Activated CD4-positive, alpha-beta T cell treated with anti-CD3 and anti-CD28 coated beads, Interleukin-2, amount 10 ng/mL, durations not matched to agents 7 days and 5 days (primary cell): Measurements from ENCODE around the gene FTO. TPM values are rescaled to one million over a fixed set of nuclear protein-coding genes. Genes with fewer than 3 reads are reported as not detected.

Experiments
- CTCF ChIA-PET: fragments of 350-600 bp; sonication (Branson Sonifier 250); formaldehyde crosslinking; loops from one replicate; lab custom pipeline; 2021; ENCODE audit warnings: antibody characterized with exemption; lab: Charles Lee
- POLR2A ChIA-PET: fragments of 350-600 bp; sonication (Branson Sonifier 250); formaldehyde crosslinking; loops from one replicate; lab custom pipeline; 2021; ENCODE audit warnings: antibody characterized with exemption; lab: Charles Lee
- DNase-seq: peaks from one replicate; pipeline ENCODE4 v3.0.0-alpha.2; 2020
- H3K27ac Mint-ChIP-seq: one replicate; pipeline ENCODE4 v1.8.0; 2021; ENCODE audit warnings: mild to moderate bottlenecking, moderate library complexity, mixed read lengths
- H3K27me3 Mint-ChIP-seq: one replicate; pipeline ENCODE4 v1.8.0; 2021; ENCODE audit warnings: mixed read lengths
- H3K36me3 Mint-ChIP-seq: one replicate; pipeline ENCODE4 v1.8.0; 2021; ENCODE audit warnings: low read depth, mixed read lengths
- H3K4me1 Mint-ChIP-seq: one replicate; pipeline ENCODE4 v1.8.0; 2021; ENCODE audit warnings: mixed read lengths
- H3K4me3 Mint-ChIP-seq: one replicate; pipeline ENCODE4 v1.8.0; 2021; ENCODE audit warnings: mild to moderate bottlenecking, moderate library complexity, mixed read lengths
- H3K9me3 Mint-ChIP-seq: one replicate; pipeline ENCODE4 v1.8.0; 2021; ENCODE audit warnings: mixed read lengths
- total RNA-seq, 2 experiments: library from RNA; stranded (reverse); gene quantifications; one replicate each; pipeline ENCODE4 v1.2.3, GENCODE V29; 2021

Gene FTO
- total RNA-seq, 2 experiments from 2014 or later, result 44.2 to 44.3 TPM

GRCh38 chr16:53714205-53715022, 10.5 kb downstream of the FTO start:
- Mint-ChIP-seq H3K9me3 (no peaks in the 10 kb centered on the region), H3K36me3 (peaks cover 1% of the 10 kb centered on the region), H3K4me3 (no peak overlapping the region), H3K27ac (no peak overlapping the region), H3K4me1 (peaks cover 6% of the 10 kb centered on the region), H3K27me3 (no peaks in the 10 kb centered on the region)
- ChIA-PET POLR2A (no interaction called here), CTCF (no interaction called here)
- DNase-seq, result no peak

GRCh38 chr16:53715023-53715384, 11.0 kb downstream of the FTO start:
- Mint-ChIP-seq H3K27me3 (no peaks in the 10 kb centered on the region), H3K4me1 (peaks cover 6% of the 10 kb centered on the region), H3K4me3 (no peak overlapping the region), H3K27ac (no peak overlapping the region), H3K36me3 (peaks cover 1% of the 10 kb centered on the region), H3K9me3 (no peaks in the 10 kb centered on the region)
- ChIA-PET CTCF (interaction anchor here (1.6 kb wide), 1 partner anchor 11 kb away, joined by 4 read pairs; the partner anchor contains the start of genes FTO and RPGRIP1L), POLR2A (no interaction called here)
- no peak for DNase-seq

- Mint-ChIP-seq H3K4me3 (no peak overlapping the region), H3K4me1 (peaks cover 6% of the 10 kb centered on the region), H3K27me3 (no peaks in the 10 kb centered on the region), H3K27ac (no peak overlapping the region), H3K9me3 (no peaks in the 10 kb centered on the region), H3K36me3 (no peaks in the 10 kb centered on the region)
- ChIA-PET CTCF (no interaction called here), POLR2A (no interaction called here)
- DNase-seq, result no peak
Measured at GRCh38 chr16:53717577-53717976, 13.6 kb downstream of the FTO start.

GRCh38 chr16:53721017-53721416, 17.1 kb downstream of the FTO start:
- Mint-ChIP-seq H3K27me3 (no peaks in the 10 kb centered on the region), H3K27ac (no peak overlapping the region), H3K9me3 (no peaks in the 10 kb centered on the region), H3K4me3 (no peak overlapping the region), H3K36me3 (no peaks in the 10 kb centered on the region), H3K4me1 (peaks cover 3% of the 10 kb centered on the region)
- no peak for DNase-seq
- CTCF ChIA-PET, result no interaction called here
- POLR2A ChIA-PET, result no interaction called here

- Mint-ChIP-seq H3K4me1 (no peaks in the 10 kb centered on the region), H3K27ac (no peak overlapping the region), H3K27me3 (no peaks in the 10 kb centered on the region), H3K9me3 (no peaks in the 10 kb centered on the region), H3K4me3 (no peak overlapping the region), H3K36me3 (peaks cover 3% of the 10 kb centered on the region)
- ChIA-PET POLR2A (no interaction called here), CTCF (no interaction called here)
- DNase-seq, result no peak
Measured at GRCh38 chr16:53726625-53727024, 22.7 kb downstream of the FTO start.

- H3K9me3 Mint-ChIP-seq, result no peaks in the 10 kb centered on the region
- ChIA-PET POLR2A (no interaction called here), CTCF (no interaction called here)
- H3K27ac Mint-ChIP-seq, result no peak overlapping the region
- H3K4me3 Mint-ChIP-seq, result no peak overlapping the region
- H3K36me3 Mint-ChIP-seq, result peaks cover 6% of the 10 kb centered on the region
- DNase-seq, result no peak
- H3K4me1 Mint-ChIP-seq, result no peaks in the 10 kb centered on the region
- no peaks in the 10 kb centered on the region for H3K27me3 Mint-ChIP-seq
Measured at GRCh38 chr16:53730693-53731092, 26.7 kb downstream of the FTO start.

GRCh38 chr16:53732296-53732929, 28.5 kb downstream of the FTO start:
- no peak overlapping the region for H3K27ac Mint-ChIP-seq
- H3K9me3 Mint-ChIP-seq, result no peaks in the 10 kb centered on the region
- DNase-seq, result no peak
- ChIA-PET POLR2A (no interaction called here), CTCF (no interaction called here)
- no peaks in the 10 kb centered on the region for H3K27me3 Mint-ChIP-seq
- H3K4me1 Mint-ChIP-seq, result no peaks in the 10 kb centered on the region
- no peak overlapping the region for H3K4me3 Mint-ChIP-seq
- peaks cover 6% of the 10 kb centered on the region for H3K36me3 Mint-ChIP-seq

GRCh38 chr16:53734908-53735307, 31.0 kb downstream of the FTO start:
- no peaks in the 10 kb centered on the region for H3K27me3 Mint-ChIP-seq
- no peaks in the 10 kb centered on the region for H3K9me3 Mint-ChIP-seq
- H3K36me3 Mint-ChIP-seq, result peaks cover 3% of the 10 kb centered on the region
- POLR2A ChIA-PET, result no interaction called here
- DNase-seq, result no peak
- no peaks in the 10 kb centered on the region for H3K4me1 Mint-ChIP-seq
- H3K4me3 Mint-ChIP-seq, result no peak overlapping the region
- CTCF ChIA-PET, result no interaction called here
- no peak overlapping the region for H3K27ac Mint-ChIP-seq

GRCh38 chr16:53736297-53736696, 32.3 kb downstream of the FTO start:
- no peaks in the 10 kb centered on the region for H3K4me1 Mint-ChIP-seq
- H3K4me3 Mint-ChIP-seq, result no peak overlapping the region
- CTCF ChIA-PET, result no interaction called here
- POLR2A ChIA-PET, result no interaction called here
- no peaks in the 10 kb centered on the region for H3K9me3 Mint-ChIP-seq
- no peaks in the 10 kb centered on the region for H3K27me3 Mint-ChIP-seq
- no peak overlapping the region for H3K27ac Mint-ChIP-seq
- DNase-seq, result no peak
- H3K36me3 Mint-ChIP-seq, result peaks cover 3% of the 10 kb centered on the region

- Mint-ChIP-seq H3K9me3 (no peaks in the 10 kb centered on the region), H3K36me3 (peaks cover 2% of the 10 kb centered on the region)
- POLR2A ChIA-PET, result no interaction called here
Measured at GRCh38 chr16:53737552-53737951, 33.6 kb downstream of the FTO start.

GRCh38 chr16:53740476-53740875, 36.5 kb downstream of the FTO start:
- Mint-ChIP-seq H3K27ac (no peak overlapping the region), H3K4me1 (peaks cover 17% of the 10 kb centered on the region), H3K9me3 (no peaks in the 10 kb centered on the region), H3K27me3 (no peaks in the 10 kb centered on the region), H3K36me3 (no peaks in the 10 kb centered on the region), H3K4me3 (no peak overlapping the region)
- ChIA-PET POLR2A (no interaction called here), CTCF (no interaction called here)
- DNase-seq, result no peak

More at GRCh38 chr16:53737552-53737951, 33.6 kb downstream of the FTO start:
- no peaks in the 10 kb centered on the region for H3K4me1 Mint-ChIP-seq
- no peak for DNase-seq
- no peak overlapping the region for H3K4me3 Mint-ChIP-seq
- CTCF ChIA-PET, result no interaction called here
- H3K27me3 Mint-ChIP-seq, result no peaks in the 10 kb centered on the region
- H3K27ac Mint-ChIP-seq, result no peak overlapping the region

- ChIA-PET POLR2A (no interaction called here), CTCF (no interaction called here)
- Mint-ChIP-seq H3K27ac (no peak overlapping the region), H3K36me3 (no peaks in the 10 kb centered on the region), H3K4me1 (peaks cover 22% of the 10 kb centered on the region), H3K9me3 (peaks cover 2% of the 10 kb centered on the region), H3K27me3 (no peaks in the 10 kb centered on the region), H3K4me3 (no peak overlapping the region)
- DNase-seq, result no peak
Measured at GRCh38 chr16:53740933-53741531, 37.1 kb downstream of the FTO start.

GRCh38 chr16:53741546-53741945, 37.6 kb downstream of the FTO start:
- H3K36me3 Mint-ChIP-seq, result no peaks in the 10 kb centered on the region
- peaks cover 3% of the 10 kb centered on the region for H3K9me3 Mint-ChIP-seq
- no peak overlapping the region for H3K4me3 Mint-ChIP-seq
- no peak overlapping the region for H3K27ac Mint-ChIP-seq
- ChIA-PET POLR2A (no interaction called here), CTCF (no interaction called here)
- no peak for DNase-seq
- no peaks in the 10 kb centered on the region for H3K27me3 Mint-ChIP-seq
- peaks cover 22% of the 10 kb centered on the region for H3K4me1 Mint-ChIP-seq
